Stomach smooth muscle (tissue), 2 donors: ENCODE results near the gene SENP1.

Source experiments
- H3K27ac ChIP-seq: one replicate; pipeline ENCODE4 v1.7.0; 2013; ENCODE audit warnings: mild to moderate bottlenecking, low read length, inconsistent platforms
- H3K27me3 ChIP-seq, 2 donors: one replicate each; pipeline ENCODE4 v1.7.0; 2013; ENCODE audit warnings: low read length in 2 of 2; ENCODE audit not compliant: insufficient read depth in 2 of 2, control insufficient read depth in 1 of 2
- H3K36me3 ChIP-seq, 2 donors: one replicate each; pipeline ENCODE4 v1.7.0; 2013; ENCODE audit warnings: low read length in 2 of 2; ENCODE audit not compliant: control insufficient read depth in 2 of 2, insufficient read depth in 2 of 2
- H3K4me1 ChIP-seq: one replicate; pipeline ENCODE4 v1.7.0; 2013; ENCODE audit warnings: low read length; ENCODE audit not compliant: control insufficient read depth, insufficient read depth
- H3K4me3 ChIP-seq, 2 donors: one replicate each; pipeline ENCODE4 v1.7.0; 2013; ENCODE audit warnings: low read length in 2 of 2
- H3K9ac ChIP-seq, 2 donors: one replicate each; pipeline ENCODE4 v1.7.0; 2013; ENCODE audit warnings: low read length in 2 of 2, mild to moderate bottlenecking in 1 of 2
- H3K9me3 ChIP-seq, 2 donors: one replicate each; pipeline ENCODE4 v1.7.0; 2013; ENCODE audit warnings: low read length in 2 of 2; ENCODE audit not compliant: control insufficient read depth in 2 of 2
- donor health status: healthy.
- donor health status: Pancreatic carcinoma.

SENP1 gene

GRCh38 chr12:48017921-48018617 is 87.8 kb downstream of the SENP1 start:
- Histone ChIP-seq H3K36me3 (no peaks in the 10 kb centered on the region), H3K4me1 (no peaks in the 10 kb centered on the region), H3K9me3 (no peaks in the 10 kb centered on the region), H3K4me3 (no peak overlapping the region), H3K27me3 (peaks cover 5 to 13% of the 10 kb centered on the region in 2 donors), H3K27ac (no peak overlapping the region), H3K9ac (no peak overlapping the region)

- Histone ChIP-seq H3K4me1 (no peaks in the 10 kb centered on the region), H3K27me3 (peaks cover 5 to 10% of the 10 kb centered on the region in 2 donors), H3K36me3 (no peaks in the 10 kb centered on the region), H3K9me3 (no peaks in the 10 kb centered on the region), H3K4me3 (no peak overlapping the region), H3K9ac (no peak overlapping the region), H3K27ac (no peak overlapping the region)
Observed at GRCh38 chr12:48017496-48017895, 88.4 kb downstream of the SENP1 start.

GRCh38 chr12:48016373-48017020 is 89.4 kb downstream of the SENP1 start:
- no peaks in the 10 kb centered on the region for H3K4me1 ChIP-seq

GRCh38 chr12:48015954-48016353 is 89.9 kb downstream of the SENP1 start:
- no peaks in the 10 kb centered on the region for H3K4me1 ChIP-seq
- no peak overlapping the region for H3K9ac ChIP-seq
- no peak overlapping the region for H3K4me3 ChIP-seq
- no peak overlapping the region for H3K27ac ChIP-seq
- peaks cover 2 to 6% of the 10 kb centered on the region in 2 donors for H3K27me3 ChIP-seq
- H3K9me3 ChIP-seq = no peaks in the 10 kb centered on the region
- no peaks in the 10 kb centered on the region for H3K36me3 ChIP-seq

More at GRCh38 chr12:48016373-48017020, 89.4 kb downstream of the SENP1 start:
- Histone ChIP-seq H3K9me3 (no peaks in the 10 kb centered on the region), H3K4me3 (no peak overlapping the region), H3K9ac (no peak overlapping the region), H3K36me3 (no peaks in the 10 kb centered on the region), H3K27ac (no peak overlapping the region), H3K27me3 (peaks cover 5% of the 10 kb centered on the region in 2 donors)

- Histone ChIP-seq H3K9ac (no peak overlapping the region), H3K4me3 (no peak overlapping the region), H3K36me3 (no peaks in the 10 kb centered on the region), H3K27ac (no peak overlapping the region), H3K4me1 (no peaks in the 10 kb centered on the region), H3K27me3 (peaks cover 2 to 11% of the 10 kb centered on the region in 2 donors), H3K9me3 (no peaks in the 10 kb centered on the region)
Observed at GRCh38 chr12:48015129-48015528, 90.8 kb downstream of the SENP1 start.

GRCh38 chr12:48013287-48013686 is 92.6 kb downstream of the SENP1 start:
- Histone ChIP-seq H3K9me3 (no peaks in the 10 kb centered on the region), H3K27ac (no peak overlapping the region), H3K4me3 (no peak overlapping the region), H3K9ac (no peak overlapping the region), H3K36me3 (no peaks in the 10 kb centered on the region), H3K27me3 (peaks cover 7 to 24% of the 10 kb centered on the region in 2 donors), H3K4me1 (no peaks in the 10 kb centered on the region)

GRCh38 chr12:48012070-48012469 is 93.8 kb downstream of the SENP1 start:
- peaks cover 9 to 26% of the 10 kb centered on the region in 2 donors for H3K27me3 ChIP-seq

GRCh38 chr12:48010366-48010970 is 95.4 kb downstream of the SENP1 start:
- Histone ChIP-seq H3K27ac (no peak overlapping the region), H3K36me3 (no peaks in the 10 kb centered on the region), H3K4me1 (no peaks in the 10 kb centered on the region), H3K4me3 (no peak overlapping the region), H3K9ac (no peak overlapping the region), H3K27me3 (peaks cover 19 to 34% of the 10 kb centered on the region in 2 donors), H3K9me3 (no peaks in the 10 kb centered on the region)

More at GRCh38 chr12:48012070-48012469, 93.8 kb downstream of the SENP1 start:
- H3K9me3 ChIP-seq = no peaks in the 10 kb centered on the region
- H3K27ac ChIP-seq = no peak overlapping the region
- no peak overlapping the region for H3K4me3 ChIP-seq
- H3K9ac ChIP-seq = no peak overlapping the region
- no peaks in the 10 kb centered on the region for H3K4me1 ChIP-seq
- no peaks in the 10 kb centered on the region for H3K36me3 ChIP-seq

GRCh38 chr12:48009471-48009870 is 96.4 kb downstream of the SENP1 start:
- peaks cover 29 to 39% of the 10 kb centered on the region in 2 donors for H3K27me3 ChIP-seq

GRCh38 chr12:48008950-48009349 is 96.9 kb downstream of the SENP1 start:
- Histone ChIP-seq H3K4me1 (peaks cover 9% of the 10 kb centered on the region), H3K36me3 (no peaks in the 10 kb centered on the region), H3K9me3 (no peaks in the 10 kb centered on the region), H3K4me3 (no peak overlapping the region), H3K27ac (no peak overlapping the region), H3K27me3 (peaks cover 34 to 41% of the 10 kb centered on the region in 2 donors), H3K9ac (no peak overlapping the region)

More at GRCh38 chr12:48009471-48009870, 96.4 kb downstream of the SENP1 start:
- no peaks in the 10 kb centered on the region for H3K36me3 ChIP-seq
- no peak overlapping the region for H3K9ac ChIP-seq
- no peaks in the 10 kb centered on the region for H3K9me3 ChIP-seq
- H3K27ac ChIP-seq = no peak overlapping the region
- H3K4me3 ChIP-seq = no peak overlapping the region
- peaks cover 4% of the 10 kb centered on the region for H3K4me1 ChIP-seq
